SW480 (cell line): ENCODE data around the gene MYL10.
"Not testable (repeated sequence)": the region's sequence is repeated elsewhere in the genome, so short reads cannot be mapped to it uniquely, and the experiment has no call there.

Experiments used
- DNase-seq: peaks from one replicate; pipeline ENCODE4 v3.0.0-alpha.2; 2016; ENCODE audit warnings: low spot score

MYL10 gene

DNA sequence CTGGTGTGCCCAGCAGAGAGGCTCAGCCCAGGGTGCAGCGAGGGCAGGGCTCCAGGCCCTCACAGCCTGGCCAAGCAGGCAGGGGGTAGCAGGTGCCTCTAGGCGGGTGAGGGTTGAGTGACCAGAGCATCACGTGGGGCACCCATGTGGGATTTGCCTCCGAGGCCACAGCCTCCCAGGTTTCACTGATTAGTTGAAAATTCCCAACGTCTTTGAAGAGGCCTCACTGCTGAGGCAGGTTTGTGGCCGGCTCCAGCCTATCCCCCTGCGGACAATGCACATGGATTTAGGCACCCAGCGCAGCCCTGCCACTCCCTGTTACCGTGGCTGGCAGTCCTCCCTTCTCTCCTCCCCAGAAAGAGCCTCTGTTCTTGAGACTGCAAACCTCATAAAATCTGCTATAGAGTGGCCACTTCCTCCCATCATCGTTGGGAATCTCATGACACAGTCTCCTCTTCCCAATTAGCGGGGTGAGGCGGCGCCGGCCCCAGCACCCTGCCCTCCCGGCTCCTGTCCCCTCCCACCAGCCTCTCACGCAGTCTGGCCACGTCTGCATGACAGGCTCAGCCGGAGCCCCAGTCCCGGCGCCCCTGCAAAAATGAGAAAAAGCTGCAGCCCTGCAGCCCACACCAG is 10.8 kb downstream of the MYL10 start:
- DNase-seq, result peak; percentile 78

DNA sequence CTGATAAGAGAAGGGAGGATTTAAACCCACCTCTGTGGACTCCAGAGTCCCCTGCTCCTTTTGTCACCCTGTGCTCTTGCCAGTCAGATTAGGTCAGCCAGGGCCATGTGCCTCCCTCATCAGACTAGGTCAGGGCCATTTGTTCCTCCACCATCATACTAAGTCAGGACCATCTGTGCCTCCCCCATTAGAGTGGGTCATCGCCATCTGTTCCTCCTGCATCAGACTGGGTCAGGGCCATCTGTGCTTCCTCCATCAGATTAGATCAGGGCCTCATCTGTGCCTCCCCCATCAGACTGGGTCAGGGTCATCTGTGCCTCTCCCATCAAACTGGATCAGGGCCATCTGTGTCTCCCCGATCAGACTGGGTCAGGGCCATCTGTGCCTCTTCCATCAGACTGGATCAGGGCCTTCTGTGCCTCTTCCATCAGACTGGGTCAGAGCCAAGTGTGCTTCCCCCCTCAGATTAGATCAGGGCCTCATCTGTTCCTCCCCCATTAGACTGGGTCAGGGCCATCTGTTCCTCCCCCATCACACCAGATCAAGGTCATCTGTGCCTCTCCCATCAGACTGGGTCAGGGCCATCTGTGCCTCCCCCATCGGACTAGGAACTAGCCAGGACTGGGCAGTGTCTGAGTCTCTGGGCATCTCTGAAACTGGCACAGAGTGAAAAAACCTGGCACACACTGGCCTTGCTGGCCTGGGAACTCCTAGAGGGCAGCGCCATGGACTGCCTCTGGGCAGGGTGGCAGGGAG is 11.5 kb downstream of the MYL10 start:
- no peak for DNase-seq

- DNase-seq, result no peak
Observed at GRCh38 chr7:101615446-101615845, 13.7 kb downstream of the MYL10 start.

GRCh38 chr7:101614939-101615302 is 14.2 kb downstream of the MYL10 start:
- DNase-seq, result peak; percentile 42

GRCh38 chr7:101614098-101614938 is 14.8 kb downstream of the MYL10 start:
- DNase-seq, result no peak

DNA sequence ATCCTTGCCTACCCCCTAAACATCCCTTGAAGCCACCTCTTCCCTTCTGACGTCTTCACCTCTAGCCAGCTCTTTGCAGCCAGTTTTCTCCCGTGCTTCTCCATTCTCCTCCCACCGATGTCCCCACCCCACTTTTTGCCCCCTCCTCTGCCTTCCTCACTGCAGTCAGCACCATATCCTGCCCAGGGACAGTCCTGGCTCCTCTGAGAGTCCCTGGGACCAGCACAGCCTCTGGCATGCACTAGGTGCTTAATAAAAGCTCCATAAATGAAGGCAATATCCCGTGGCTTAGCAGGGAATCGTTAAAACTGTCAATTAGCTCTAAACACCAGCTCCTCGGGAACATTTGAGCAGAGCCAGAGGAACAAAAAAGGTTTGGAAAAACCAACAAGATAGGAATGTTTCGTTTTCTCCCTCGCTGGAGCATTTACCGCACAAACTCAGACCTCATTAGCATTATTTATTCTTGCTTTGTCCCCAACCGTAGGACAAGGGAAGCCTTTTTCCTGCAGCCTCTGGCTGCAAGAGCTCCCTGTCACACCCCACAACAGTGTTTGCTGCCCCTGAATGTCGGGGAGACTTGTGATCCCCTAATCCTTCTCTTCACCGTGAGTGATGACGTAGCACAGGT is 16.1 kb downstream of the MYL10 start:
- DNase-seq, result no peak

DNA sequence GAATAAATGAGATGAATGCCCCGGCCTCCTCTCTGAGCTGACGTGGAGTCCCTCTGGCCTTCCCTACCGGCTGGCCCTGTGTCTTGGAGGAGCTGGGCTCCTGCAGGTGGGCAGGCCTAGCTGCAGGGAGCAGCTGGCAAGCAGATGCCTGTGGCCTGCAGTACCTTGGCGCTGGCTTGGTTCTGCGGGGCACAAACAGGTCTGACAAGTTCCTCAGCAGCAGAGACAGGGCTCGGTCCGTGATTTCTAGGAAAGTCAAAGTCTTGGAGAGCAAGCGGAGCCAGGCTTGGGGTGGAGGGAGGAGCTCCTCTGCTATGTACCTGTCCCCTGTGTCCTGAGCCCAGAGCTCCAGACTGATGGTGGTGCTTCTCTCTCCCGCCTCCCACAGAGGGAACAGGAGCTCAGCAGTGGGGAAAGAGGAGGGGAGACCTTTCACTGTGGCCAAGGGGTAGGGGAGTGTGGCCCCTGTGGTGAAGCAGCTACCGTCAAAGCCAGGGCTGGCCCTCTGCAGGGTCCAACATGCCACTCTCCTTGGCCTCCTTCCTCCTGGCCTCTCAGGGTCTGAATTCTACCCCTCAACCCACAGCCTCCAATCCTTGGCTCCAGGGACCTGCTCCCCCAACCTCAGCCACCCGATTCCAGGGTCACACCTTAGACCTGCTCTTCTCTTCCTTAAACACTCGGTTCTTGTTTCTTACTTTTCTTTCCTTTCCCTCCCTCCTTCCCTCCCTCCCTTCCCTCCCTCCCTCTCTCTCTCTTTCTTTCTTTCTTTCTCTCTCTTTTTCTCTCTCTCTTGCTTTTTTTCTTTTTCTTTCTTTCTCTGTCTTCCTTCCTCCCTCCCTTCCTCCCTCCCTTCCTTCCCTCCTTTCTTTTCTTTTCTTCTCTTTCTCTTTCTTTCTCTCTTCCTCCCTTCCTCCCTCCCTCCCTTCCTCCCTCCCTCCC is 20.1 kb downstream of the MYL10 start:
- no peak for DNase-seq

- DNase-seq, result no peak
Observed at GRCh38 chr7:101606498-101606923, 22.6 kb downstream of the MYL10 start.

GRCh38 chr7:101605611-101606497 is 23.2 kb downstream of the MYL10 start:
- no peak for DNase-seq

DNA sequence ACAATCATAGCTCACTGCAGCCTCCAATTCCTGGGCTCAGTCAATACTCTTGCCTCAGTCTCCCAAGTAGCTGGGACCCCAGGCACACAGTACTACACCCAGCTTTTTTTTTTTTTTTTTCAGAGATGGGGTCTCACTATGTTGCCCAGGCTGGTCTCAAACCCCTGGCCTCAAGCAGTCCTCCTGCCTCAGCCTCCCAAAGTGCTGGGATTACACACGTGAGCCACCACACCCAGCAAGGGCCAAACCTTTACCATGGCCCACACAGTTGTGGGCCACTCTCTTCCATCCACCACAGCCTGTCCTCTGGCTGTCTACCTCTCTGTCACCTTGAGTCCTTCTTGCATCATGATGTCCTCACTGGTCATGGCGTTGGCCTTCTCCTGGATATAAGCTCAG is 24.2 kb downstream of the MYL10 start:
- DNase-seq, result not testable (repeated sequence)

GRCh38 chr7:101604331-101604933 is 24.7 kb downstream of the MYL10 start:
- DNase-seq, result no peak

DNA sequence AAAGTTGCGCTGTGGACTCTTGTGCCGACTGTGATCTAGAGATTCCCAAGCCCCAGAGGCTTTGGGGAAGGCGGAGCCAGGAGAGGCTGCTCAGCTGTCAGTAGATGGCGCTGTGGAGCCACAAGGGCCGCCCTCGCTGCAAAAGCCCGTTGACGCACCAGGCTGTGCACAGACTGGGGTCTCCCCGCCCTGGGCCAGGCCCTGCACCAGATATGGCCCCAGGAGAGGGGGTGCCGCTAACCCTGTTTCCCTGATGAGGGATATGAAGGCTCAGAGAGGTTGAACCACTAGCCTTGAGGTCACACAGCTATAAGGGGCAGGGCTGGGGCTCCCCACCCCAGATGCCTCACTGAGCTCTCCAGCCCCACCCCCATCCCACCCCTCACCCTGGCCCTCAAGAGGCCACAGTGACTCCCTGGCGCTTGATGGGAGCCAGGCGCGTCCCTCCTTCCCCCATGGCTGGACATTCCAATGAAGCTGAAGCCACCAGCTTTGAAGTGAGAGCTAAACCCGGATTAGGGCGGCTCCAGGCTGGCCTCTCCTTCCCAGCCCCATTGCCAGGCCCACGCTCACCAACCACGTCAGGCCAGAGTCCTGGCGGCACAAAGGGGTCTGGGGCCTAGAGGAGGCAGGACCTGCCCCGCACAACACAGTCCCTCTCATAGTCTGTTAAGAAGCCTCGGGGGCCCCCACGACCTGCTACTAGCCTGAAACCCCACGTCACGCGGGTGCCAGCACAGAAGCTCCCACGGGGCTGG is 26.4 kb downstream of the MYL10 start:
- peak; percentile 77 for DNase-seq

GRCh38 chr7:101602082-101602481 is 27.0 kb downstream of the MYL10 start:
- DNase-seq, result no peak

DNA sequence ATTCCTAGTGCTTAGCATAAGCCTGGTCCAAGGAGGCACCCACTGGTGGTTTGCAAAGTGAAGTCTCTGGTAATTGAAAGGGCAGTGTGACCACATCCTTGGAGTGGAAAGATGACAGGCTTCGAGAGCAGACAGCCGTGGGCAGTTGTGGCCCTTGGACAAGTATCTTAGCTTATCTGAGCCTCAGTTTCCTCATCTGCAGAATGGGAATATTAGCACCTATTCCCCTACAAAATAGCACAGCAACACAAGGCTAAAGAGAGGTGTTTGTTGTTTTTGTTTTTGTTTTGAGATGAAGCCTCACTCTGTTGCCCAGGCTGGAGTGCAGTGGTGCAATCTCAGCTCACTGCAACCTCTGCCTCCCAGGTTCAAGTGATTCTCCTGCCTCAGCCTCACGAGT is 29.3 kb downstream of the MYL10 start:
- DNase-seq, result no peak

DNA sequence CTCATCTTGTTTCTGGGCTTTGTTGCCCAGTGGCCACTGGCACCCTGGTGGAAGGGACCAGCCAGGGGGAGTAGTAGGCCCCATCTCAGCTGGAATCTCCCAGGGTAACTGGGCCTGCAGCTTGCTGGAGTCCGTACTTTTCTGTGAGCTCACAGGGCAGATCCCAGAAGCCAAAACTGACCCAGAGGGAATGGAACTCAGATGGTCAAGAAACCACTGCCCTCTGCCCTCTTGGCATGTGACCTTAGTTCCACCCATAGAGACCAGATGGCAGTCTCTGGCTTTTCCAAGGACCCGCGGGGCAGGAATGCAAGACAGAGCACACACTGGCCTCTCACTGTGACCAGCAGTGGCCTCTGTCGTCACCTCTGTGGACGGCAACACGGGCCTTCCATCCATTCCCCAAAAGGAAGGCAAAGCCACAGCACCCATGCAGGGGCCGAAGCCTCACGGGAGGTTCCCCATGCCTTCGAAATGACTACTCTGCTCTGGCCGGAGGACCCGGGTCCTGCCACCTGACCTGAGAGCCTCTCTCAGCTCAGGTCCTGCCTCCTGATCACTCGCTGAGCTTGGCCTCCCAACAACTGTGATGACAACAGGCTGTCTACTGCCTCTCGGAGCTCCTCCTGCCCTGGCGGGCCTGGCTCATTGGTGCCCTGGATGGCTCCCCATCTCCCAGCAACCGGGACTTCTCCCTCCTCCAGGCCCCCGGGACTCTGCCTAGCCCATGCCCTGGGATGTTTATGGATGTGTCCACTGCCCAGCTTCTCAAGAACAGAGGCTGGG is 29.9 kb downstream of the MYL10 start:
- no peak for DNase-seq

DNA sequence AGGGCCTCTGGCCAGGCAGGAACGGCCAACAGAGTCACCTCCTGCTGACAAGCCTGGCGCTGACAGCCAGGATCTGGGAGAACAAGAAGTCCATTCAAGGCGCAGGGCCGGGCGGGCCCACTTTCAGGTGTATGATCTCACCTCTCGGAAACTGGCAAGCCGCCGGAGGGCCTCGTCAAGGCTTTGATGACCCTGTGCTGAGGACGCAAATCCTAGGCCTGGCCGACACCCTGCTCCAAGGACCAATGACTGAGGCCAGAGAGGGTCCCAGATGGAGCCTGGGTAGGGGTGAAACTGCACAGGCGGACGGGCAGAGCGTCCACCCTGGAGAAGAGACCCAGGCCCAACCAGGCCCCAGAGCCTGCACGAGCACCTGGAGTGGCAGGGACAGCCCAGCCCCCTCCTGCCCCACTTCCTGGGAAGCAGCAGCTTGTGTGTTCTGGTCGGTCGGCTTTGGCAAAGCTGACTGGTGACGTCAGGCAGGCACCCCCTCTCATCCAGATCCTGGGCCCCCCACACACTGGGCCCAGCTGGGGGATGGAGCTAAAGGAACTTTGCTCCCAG is 30.6 kb downstream of the MYL10 start:
- DNase-seq, result peak; percentile 51

DNA sequence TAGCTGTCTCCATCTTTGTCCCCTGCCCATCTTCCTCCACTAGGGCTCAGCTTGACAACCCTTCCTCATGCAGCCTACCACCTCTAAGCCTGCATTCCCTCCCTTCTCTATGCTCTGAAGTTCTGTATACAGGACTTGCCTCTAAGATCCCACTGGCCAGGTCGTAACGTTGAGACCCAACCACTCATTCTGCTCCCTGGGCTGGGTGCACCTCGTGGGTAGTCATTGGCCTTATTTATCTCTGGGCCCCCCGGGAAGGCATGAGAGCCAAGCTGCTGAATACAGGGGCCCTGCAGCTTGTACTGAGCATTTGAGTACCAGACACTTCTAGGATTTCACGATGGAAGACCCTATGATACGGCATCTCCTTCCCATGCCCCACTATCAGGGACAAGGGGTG is 31.2 kb downstream of the MYL10 start:
- no peak for DNase-seq

- no peak for DNase-seq
Observed at GRCh38 chr7:101596898-101597297, 32.2 kb downstream of the MYL10 start.
